H1 (cell line): ENCODE measurements around the gene CTNNBL1. TPM values are rescaled to one million over a fixed set of nuclear protein-coding genes. Genes with fewer than 3 reads are reported as not detected.

Experiments used
- CBX5 ChIP-seq: fragments of 300-800, 300-1000 bp; sonication (generic); IDR thresholded peaks from 2 replicates; pipeline ENCODE4 v1.7.1; 2016; ENCODE audit warnings: antibody characterized with exemption, low read length, low read depth
- GABPA ChIP-seq: IDR thresholded peaks from 2 replicates; pipeline ENCODE4 v1.6.1; 2011; ENCODE audit warnings: mild to moderate bottlenecking, low read length, moderate library complexity, borderline replicate concordance; ENCODE audit not compliant: insufficient read depth
- HDAC2 ChIP-seq, 2 experiments: fragments of 300-600 bp in 1 of 2; sonication (generic) in 1 of 2; IDR thresholded peaks; 2 replicates each; pipeline ENCODE4 v1.6.1; 2011 to 2012; ENCODE audit warnings: low read depth in 2 of 2, low read length in 2 of 2, mild to moderate bottlenecking in 2 of 2, moderate library complexity in 2 of 2, borderline replicate concordance in 1 of 2, inconsistent platforms in 1 of 2
- PHF8 ChIP-seq: fragments of 200-600 bp; sonication (generic); conservative IDR thresholded peaks from 2 replicates; pipeline ENCODE4 v1.7.1; 2012; ENCODE audit warnings: low read depth, mild to moderate bottlenecking, inconsistent platforms, low read length, moderate library complexity
- POLR2AphosphoS5 ChIP-seq: IDR thresholded peaks from 2 replicates; pipeline ENCODE4 v1.6.1; 2011; ENCODE audit warnings: low read depth, low read length
- SIRT6 ChIP-seq: IDR thresholded peaks from one replicate; pipeline ENCODE4 v1.7.1; 2012; ENCODE audit warnings: low read length, inconsistent platforms
- SP1 ChIP-seq: IDR thresholded peaks from 2 replicates; pipeline ENCODE4 v1.6.1; 2011; ENCODE audit warnings: low read depth, low read length
- SRF ChIP-seq: IDR thresholded peaks from 2 replicates; pipeline ENCODE4 v1.6.1; 2011; ENCODE audit warnings: mild to moderate bottlenecking, low read depth, low read length, moderate library complexity
- SUZ12 ChIP-seq: fragments of 200-600 bp; sonication (generic); IDR thresholded peaks from 2 replicates; pipeline ENCODE4 v1.6.1; 2012; ENCODE audit warnings: mild to moderate bottlenecking, inconsistent platforms, low read length, moderate library complexity, mixed read lengths
- polyA plus RNA-seq, 7 experiments: library from polyadenylated mRNA; depleted of rRNA in 3 of 7; stranded (reverse) in 5 of 7; unstranded in 2 of 7; fragments of >200 nt in 5 of 7; fragments of 200-250 nt in 2 of 7; gene quantifications; 1 replicate in 5 of 7; 2 replicates in 1 of 7; 4 replicates in 1 of 7; pipeline versions ENCODE4 v1.2.1 to v1.2.3, GENCODE V29; 2011 to 2013; ENCODE audit warnings: missing spikeins in 2 of 7, mixed read lengths in 2 of 7
- total RNA-seq: library from RNA; stranded (reverse); fragmentation: NEBNext Ultra II Directional; extraction: Animal tissue kit (Norgen Biotek cat#: 25700); gene quantifications from 2 replicates; pipeline ENCODE4 v1.2.1, GENCODE V29; 2021
- TF ChIP-seq, protein P1 (sequence below): fragments of 300-600 bp; sonication (generic); IDR thresholded peaks from 2 replicates; pipeline ENCODE4 v1.7.1; 2012; ENCODE audit warnings: low read length, moderate library complexity, mild to moderate bottlenecking, inconsistent platforms; ENCODE audit not compliant: insufficient replicate concordance

The CTNNBL1 gene
- total and polyA plus RNA-seq, 2 of the 8 experiments (the other 6 are each of a cell fraction or from before 2014, with no cell fraction given): 19.6 to 81.6 TPM

GRCh38 chr20:37915800-37916570, 222.2 kb downstream of the CTNNBL1 start (continued):
- TF ChIP-seq, protein P1, sequence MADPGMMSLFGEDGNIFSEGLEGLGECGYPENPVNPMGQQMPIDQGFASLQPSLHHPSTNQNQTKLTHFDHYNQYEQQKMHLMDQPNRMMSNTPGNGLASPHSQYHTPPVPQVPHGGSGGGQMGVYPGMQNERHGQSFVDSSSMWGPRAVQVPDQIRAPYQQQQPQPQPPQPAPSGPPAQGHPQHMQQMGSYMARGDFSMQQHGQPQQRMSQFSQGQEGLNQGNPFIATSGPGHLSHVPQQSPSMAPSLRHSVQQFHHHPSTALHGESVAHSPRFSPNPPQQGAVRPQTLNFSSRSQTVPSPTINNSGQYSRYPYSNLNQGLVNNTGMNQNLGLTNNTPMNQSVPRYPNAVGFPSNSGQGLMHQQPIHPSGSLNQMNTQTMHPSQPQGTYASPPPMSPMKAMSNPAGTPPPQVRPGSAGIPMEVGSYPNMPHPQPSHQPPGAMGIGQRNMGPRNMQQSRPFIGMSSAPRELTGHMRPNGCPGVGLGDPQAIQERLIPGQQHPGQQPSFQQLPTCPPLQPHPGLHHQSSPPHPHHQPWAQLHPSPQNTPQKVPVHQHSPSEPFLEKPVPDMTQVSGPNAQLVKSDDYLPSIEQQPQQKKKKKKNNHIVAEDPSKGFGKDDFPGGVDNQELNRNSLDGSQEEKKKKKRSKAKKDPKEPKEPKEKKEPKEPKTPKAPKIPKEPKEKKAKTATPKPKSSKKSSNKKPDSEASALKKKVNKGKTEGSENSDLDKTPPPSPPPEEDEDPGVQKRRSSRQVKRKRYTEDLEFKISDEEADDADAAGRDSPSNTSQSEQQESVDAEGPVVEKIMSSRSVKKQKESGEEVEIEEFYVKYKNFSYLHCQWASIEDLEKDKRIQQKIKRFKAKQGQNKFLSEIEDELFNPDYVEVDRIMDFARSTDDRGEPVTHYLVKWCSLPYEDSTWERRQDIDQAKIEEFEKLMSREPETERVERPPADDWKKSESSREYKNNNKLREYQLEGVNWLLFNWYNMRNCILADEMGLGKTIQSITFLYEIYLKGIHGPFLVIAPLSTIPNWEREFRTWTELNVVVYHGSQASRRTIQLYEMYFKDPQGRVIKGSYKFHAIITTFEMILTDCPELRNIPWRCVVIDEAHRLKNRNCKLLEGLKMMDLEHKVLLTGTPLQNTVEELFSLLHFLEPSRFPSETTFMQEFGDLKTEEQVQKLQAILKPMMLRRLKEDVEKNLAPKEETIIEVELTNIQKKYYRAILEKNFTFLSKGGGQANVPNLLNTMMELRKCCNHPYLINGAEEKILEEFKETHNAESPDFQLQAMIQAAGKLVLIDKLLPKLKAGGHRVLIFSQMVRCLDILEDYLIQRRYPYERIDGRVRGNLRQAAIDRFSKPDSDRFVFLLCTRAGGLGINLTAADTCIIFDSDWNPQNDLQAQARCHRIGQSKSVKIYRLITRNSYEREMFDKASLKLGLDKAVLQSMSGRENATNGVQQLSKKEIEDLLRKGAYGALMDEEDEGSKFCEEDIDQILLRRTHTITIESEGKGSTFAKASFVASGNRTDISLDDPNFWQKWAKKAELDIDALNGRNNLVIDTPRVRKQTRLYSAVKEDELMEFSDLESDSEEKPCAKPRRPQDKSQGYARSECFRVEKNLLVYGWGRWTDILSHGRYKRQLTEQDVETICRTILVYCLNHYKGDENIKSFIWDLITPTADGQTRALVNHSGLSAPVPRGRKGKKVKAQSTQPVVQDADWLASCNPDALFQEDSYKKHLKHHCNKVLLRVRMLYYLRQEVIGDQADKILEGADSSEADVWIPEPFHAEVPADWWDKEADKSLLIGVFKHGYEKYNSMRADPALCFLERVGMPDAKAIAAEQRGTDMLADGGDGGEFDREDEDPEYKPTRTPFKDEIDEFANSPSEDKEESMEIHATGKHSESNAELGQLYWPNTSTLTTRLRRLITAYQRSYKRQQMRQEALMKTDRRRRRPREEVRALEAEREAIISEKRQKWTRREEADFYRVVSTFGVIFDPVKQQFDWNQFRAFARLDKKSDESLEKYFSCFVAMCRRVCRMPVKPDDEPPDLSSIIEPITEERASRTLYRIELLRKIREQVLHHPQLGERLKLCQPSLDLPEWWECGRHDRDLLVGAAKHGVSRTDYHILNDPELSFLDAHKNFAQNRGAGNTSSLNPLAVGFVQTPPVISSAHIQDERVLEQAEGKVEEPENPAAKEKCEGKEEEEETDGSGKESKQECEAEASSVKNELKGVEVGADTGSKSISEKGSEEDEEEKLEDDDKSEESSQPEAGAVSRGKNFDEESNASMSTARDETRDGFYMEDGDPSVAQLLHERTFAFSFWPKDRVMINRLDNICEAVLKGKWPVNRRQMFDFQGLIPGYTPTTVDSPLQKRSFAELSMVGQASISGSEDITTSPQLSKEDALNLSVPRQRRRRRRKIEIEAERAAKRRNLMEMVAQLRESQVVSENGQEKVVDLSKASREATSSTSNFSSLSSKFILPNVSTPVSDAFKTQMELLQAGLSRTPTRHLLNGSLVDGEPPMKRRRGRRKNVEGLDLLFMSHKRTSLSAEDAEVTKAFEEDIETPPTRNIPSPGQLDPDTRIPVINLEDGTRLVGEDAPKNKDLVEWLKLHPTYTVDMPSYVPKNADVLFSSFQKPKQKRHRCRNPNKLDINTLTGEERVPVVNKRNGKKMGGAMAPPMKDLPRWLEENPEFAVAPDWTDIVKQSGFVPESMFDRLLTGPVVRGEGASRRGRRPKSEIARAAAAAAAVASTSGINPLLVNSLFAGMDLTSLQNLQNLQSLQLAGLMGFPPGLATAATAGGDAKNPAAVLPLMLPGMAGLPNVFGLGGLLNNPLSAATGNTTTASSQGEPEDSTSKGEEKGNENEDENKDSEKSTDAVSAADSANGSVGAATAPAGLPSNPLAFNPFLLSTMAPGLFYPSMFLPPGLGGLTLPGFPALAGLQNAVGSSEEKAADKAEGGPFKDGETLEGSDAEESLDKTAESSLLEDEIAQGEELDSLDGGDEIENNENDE: no peak
- no peak for TF ChIP-seq SRF
- no peak for TF ChIP-seq SUZ12
- no peak for TF ChIP-seq GABPA
- 0 out of 2 replicates have a peak, but pooled peaks have one; percentile 5 for TF ChIP-seq SP1
- TF ChIP-seq CBX5: no peak
- TF ChIP-seq SIRT6: no peak
- TF ChIP-seq POLR2AphosphoS5: no peak
- no peak for TF ChIP-seq PHF8
- TF ChIP-seq HDAC2 (IDR thresholded peaks at IDR 0.05; ENCODE audit: borderline replicate concordance in 1 of 2, low read depth in 2 of 2, low read length in 2 of 2): no peak; a peak in 1 of 4 replicates
